GM18505 (cell line): ENCODE results near the gene PDCD1.

Experiments
- ATAC-seq: cut with Tn5 transposase; IDR thresholded peaks from one replicate; pipeline ENCODE4 v1.9.1; 2021; ENCODE audit not compliant: unreplicated experiment
- POLR2A ChIP-seq: IDR thresholded peaks from 4 replicates; pipeline ENCODE4 v1.6.1; 2011; ENCODE audit warnings: borderline replicate concordance; ENCODE audit not compliant: insufficient read depth, insufficient read length; ENCODE audit errors: extremely low read depth

The PDCD1 gene

GRCh38 chr2:241852116-241852980 is 6.3 kb downstream of the PDCD1 start:
- no peak for ATAC-seq
- TF ChIP-seq POLR2A = no peak

DNA sequence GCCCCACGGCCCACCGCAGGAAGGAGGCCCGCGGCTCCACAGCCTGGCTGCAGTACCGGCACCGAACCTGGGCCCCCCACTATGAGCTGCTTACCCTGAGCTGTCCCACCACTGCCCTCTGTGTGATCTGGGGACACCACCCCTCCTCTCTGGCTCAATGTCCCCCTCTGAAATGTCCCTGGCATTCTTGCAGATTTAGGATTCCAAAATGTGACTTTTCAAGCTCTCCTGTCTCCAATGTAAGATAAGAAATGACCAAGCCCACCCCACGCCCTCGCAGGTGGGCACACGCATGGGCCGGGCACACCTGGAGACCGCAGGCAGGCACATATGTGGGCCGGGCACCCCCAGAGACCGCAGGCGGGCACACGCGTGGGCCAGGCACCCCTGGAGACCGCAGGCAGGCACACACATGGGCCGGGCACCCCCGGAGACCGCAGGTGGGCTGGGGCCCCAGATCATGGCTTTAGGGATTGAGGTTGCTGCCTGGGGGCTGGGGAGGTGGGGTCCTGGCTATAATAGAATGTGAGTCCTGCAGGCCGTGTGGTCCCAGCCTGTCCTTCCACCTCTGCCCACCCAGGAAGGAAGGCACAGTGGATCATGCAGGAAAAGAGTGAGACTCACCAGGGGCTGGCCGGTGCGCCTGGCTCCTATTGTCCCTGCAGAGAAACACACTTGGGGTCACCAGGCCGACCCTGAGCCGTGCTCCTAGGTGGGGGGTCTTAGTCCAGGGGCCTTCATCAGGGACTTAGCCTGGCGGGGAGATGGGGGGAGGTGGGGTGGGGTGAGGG is 7.2 kb downstream of the PDCD1 start:
- no peak for ATAC-seq
- TF ChIP-seq POLR2A = no peak

DNA sequence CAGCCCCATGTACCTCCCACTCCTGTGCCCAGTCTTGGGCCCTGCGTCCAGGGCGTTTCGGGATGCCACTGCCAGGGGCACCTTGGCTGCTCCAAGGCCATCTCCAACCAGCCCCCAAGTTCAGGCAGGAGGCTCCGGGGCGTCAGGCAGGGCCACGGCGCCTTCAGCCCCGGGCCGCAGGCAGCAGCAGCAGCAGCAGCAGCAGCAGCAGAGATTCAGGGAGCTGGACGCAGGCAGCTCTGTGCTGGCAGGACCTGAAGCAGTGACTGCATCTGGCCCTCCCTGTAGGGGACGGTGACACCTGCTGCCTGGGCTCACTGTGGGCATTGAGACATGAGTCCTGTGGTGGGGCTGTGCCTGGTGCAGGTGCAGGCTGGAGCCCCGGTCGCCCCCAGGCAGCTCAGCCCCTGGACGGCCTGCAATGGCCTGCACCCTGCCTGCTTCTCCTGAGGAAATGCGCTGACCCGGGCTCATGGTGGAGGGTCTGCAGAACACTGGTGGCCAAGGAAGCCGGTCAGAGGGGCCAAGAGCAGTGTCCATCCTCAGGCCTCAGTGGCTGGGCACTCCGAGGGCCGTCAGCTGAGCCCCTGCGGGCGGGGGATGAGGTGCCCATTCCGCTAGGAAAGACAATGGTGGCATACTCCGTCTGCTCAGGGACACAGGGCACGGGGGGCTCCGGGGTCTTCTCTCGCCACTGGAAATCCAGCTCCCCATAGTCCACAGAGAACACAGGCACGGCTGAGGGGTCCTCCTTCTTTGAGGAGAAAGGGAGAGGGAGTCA is 8.0 kb downstream of the PDCD1 start:
- TF ChIP-seq POLR2A = no peak
- no peak for ATAC-seq

DNA sequence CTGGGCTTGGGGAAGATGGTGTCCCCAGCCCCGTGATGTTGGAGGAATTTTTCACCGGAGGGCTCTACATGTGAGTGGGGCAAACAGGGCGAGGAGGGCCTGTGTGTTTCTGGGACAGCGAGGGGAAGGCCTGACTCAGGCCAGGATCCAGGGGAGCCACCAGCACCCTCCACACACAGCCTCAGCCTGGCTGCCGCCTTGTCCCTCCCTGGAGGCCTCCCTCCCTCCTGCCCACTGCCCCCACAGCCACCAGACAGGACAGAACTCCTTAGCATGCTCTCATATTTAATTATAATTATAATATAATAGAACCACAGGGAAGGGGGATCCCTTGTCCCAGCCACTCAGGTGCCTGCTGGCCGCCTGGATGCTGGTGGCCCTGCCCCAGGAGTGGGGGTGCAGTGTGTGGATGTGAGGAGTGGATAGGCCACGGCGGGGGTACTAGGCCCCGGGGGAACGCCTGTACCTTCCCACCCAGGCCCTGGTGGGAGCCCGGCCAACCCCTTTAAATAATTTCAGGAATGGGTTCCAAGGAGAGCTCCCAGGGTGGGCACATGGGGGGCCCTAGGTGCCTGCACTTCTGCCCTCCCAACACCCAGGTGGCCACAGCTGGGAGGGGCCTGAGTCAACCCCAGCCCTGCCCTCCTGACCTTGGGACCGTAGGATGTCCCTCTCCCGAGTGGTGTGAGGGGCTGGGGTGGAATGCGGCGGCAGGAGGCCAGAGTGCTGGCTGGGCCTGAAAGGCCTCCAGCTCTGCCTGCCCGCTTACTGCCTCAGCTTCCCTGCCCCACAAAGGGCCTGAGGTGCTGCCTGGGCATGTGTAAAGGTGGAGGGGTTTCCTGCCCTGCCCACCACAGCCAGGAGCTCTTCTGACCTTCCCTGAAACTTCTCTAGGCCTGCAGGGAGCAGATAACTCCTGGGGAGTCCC is 8.8 kb downstream of the PDCD1 start:
- TF ChIP-seq POLR2A = no peak

GRCh38 chr2:241848761-241849615 is 9.7 kb downstream of the PDCD1 start:
- no peak for TF ChIP-seq POLR2A
- no peak for ATAC-seq

More for the DNA sequence above, 8.8 kb downstream of the PDCD1 start:
- no peak for ATAC-seq

GRCh38 chr2:241846406-241846805 is 12.3 kb downstream of the PDCD1 start:
- no peak for ATAC-seq

DNA sequence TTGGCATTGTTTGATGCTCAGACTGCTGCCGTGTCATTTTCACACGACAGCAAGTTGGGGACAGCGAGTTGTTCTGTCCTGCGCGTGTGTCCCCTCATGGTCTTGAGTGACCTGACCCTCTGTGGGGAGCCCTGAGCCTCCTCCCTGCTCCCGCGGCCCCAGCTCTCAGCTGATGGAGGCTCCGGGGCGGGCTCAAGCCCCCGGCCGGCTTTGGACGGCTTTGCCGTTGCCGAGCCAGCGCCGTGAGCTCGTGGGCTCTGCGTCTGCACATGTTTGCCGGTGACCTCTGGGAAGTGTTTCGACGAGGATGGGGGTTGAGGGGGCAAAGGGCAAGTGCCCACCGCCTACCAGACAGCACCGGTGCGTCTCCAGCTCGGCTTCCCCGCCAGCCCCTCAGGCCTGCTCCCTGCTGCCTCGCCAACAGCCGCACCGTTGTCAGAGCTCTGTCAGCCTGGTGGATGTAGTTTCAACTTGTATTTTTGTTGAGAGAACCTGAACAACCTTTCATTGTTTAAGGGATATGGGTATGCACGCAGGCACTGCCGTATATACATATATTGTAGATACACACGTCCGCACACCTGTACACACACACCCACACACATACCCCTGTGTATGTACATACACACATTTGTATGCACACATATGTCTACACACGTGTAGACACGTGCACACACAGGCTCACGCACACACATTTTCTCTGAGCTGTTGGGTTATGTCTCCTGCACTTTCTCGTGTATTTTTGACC is 13.7 kb downstream of the PDCD1 start:
- ATAC-seq = no peak
- TF ChIP-seq POLR2A = no peak

More at GRCh38 chr2:241846406-241846805, 12.3 kb downstream of the PDCD1 start:
- TF ChIP-seq POLR2A = no peak

DNA sequence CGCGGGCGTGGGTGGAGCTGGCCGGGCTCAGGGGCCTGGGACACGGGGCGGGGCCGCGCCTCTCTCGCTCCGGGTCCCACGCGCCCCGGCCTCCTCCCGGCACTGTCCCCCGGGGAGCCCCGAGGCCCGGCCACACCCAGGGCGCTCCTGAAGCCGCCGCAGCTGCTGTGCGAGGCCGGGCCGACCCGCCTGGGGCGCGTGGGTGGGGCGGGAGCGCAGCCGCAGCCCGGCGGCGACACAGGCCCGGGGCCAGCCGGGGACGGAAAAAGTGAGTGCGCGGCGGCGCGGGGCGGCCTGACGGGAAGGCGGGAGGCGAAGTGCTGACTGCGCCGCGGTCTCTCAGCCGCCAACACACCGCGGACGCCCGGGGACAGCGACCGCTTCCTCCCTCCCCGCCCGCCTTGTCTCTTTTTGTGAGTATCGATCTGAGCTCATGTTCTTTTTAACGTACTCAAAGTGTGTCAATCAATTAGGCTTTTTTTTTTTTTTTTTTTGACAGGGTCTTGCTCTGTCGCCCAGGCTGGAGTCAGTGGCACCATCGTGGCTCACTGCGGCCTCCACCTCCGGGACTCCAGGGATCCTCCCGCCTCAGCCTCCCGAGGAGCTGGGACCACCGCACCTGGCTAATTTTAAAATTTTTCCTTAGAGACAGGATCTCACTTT is 14.5 kb downstream of the PDCD1 start:
- TF ChIP-seq POLR2A = peak; percentile 46
- peak; percentile 69 for ATAC-seq

- no peak for ATAC-seq
- no peak for TF ChIP-seq POLR2A
Measured at GRCh38 chr2:241843321-241844065, 15.2 kb downstream of the PDCD1 start.
